Muscle of leg (tissue), 11 donors: ENCODE measurements around the gene RFTN1. TPM values are rescaled to one million over a fixed set of nuclear protein-coding genes. Genes with fewer than 3 reads are reported as not detected.
A peak's percentile ranks its signal among the peaks of the same experiment; 100 is the strongest.

Experiments
- DNase-seq: peaks from one replicate; pipeline ENCODE4 v3.0.0; 2013
- H3K27ac ChIP-seq: one replicate; pipeline ENCODE4 v1.5.1; 2013; ENCODE audit warnings: mild to moderate bottlenecking, low read length, control low read depth
- H3K27me3 ChIP-seq: one replicate; pipeline ENCODE4 v1.6.1; 2013; ENCODE audit warnings: low read length; ENCODE audit not compliant: control insufficient read depth, insufficient read depth
- H3K36me3 ChIP-seq: one replicate; pipeline ENCODE4 v1.6.1; 2013; ENCODE audit warnings: low read length; ENCODE audit not compliant: control insufficient read depth, insufficient read depth
- H3K4me1 ChIP-seq: one replicate; pipeline ENCODE4 v1.6.1; 2013; ENCODE audit warnings: low read length; ENCODE audit not compliant: control insufficient read depth, insufficient read depth
- H3K4me3 ChIP-seq: one replicate; pipeline ENCODE4 v1.5.1; 2013; ENCODE audit warnings: low read length, control low read depth
- H3K9me3 ChIP-seq: replicated peaks from 2 replicates; pipeline ENCODE4 v1.6.1; 2013; ENCODE audit warnings: low read depth, low read length; ENCODE audit not compliant: control insufficient read depth
- WGBS: methylation state at CpG from one replicate; pipeline ENCODE4 v1.1.5; 2013; ENCODE audit warnings: missing lambda C conversion rate; ENCODE audit not compliant: insufficient coverage; 5-methylcytosine and 5-hydroxymethylcytosine counted together
- polyA plus RNA-seq, 8 donors: library from polyadenylated mRNA; unstranded; fragments of 120-200 nt; gene quantifications; one replicate each; pipeline versions ENCODE4 v1.2.1 to v1.2.3, GENCODE V29; 2013; ENCODE audit warnings: inconsistent platforms in 1 of 8, low replicate concordance in 1 of 8; ENCODE audit not compliant: insufficient read length in 8 of 8, insufficient read depth in 1 of 8
- total RNA-seq: library from RNA; stranded (reverse); fragments of 120-200 nt; gene quantifications from one replicate; pipeline ENCODE4 v1.2.4, GENCODE V29; 2013

Gene RFTN1
- total and polyA plus RNA-seq, 9 donors: 15.0 to 19.2 (median 15.6) TPM

DNA sequence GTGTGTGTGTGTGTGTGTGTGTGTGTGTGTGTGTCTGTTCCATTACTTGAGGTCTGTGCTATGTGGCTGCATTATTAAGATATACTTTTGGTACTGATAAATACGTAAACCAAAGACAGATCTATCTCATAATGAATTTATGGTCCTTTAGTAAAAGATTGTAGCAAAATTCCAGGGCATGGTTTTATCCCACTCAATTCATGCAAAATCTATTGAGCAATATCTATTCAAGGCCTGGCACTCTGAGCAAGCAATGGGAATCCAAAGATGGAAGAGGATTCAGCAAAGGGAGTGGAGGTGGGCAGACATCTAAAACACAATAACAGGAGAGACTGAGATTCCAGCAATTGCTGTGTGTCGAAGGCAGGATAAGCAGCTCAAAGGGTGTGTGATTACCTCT lies 86.8 kb downstream of the RFTN1 start:
- WGBS: no CpG with 5 or more reads among the region's 2 CpGs
- H3K27ac ChIP-seq: no peak overlapping the region
- no peaks in the 10 kb centered on the region for H3K4me1 ChIP-seq
- no peaks in the 10 kb centered on the region for H3K9me3 ChIP-seq
- DNase-seq: no peak
- H3K4me3 ChIP-seq: no peak overlapping the region
- no peaks in the 10 kb centered on the region for H3K27me3 ChIP-seq
- H3K36me3 ChIP-seq: no peaks in the 10 kb centered on the region

DNA sequence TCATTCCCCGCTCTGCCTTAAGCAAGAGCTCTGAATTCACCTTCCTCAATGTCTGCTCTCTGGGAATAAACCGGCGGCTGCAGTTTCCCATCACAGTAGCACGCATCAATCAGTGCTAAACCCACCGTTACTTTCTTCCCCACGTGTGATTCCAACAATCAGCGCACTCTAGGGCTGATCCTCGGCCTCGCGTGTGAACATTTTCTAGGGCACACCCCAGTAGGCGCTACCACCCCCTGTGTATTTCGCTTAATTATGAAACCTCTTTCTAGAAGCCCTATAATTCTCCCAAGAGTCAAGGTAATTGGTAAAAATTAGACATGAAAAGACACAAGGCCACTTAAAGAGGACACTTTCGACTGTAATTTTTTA lies 87.5 kb downstream of the RFTN1 start:
- no peak overlapping the region for H3K4me3 ChIP-seq
- no peak for DNase-seq
- no peak overlapping the region for H3K27ac ChIP-seq
- no peaks in the 10 kb centered on the region for H3K36me3 ChIP-seq
- H3K9me3 ChIP-seq: no peaks in the 10 kb centered on the region
- WGBS: 92% methylated on average over 4 of the region's 13 CpGs
- no peaks in the 10 kb centered on the region for H3K4me1 ChIP-seq
- H3K27me3 ChIP-seq: no peaks in the 10 kb centered on the region

DNA sequence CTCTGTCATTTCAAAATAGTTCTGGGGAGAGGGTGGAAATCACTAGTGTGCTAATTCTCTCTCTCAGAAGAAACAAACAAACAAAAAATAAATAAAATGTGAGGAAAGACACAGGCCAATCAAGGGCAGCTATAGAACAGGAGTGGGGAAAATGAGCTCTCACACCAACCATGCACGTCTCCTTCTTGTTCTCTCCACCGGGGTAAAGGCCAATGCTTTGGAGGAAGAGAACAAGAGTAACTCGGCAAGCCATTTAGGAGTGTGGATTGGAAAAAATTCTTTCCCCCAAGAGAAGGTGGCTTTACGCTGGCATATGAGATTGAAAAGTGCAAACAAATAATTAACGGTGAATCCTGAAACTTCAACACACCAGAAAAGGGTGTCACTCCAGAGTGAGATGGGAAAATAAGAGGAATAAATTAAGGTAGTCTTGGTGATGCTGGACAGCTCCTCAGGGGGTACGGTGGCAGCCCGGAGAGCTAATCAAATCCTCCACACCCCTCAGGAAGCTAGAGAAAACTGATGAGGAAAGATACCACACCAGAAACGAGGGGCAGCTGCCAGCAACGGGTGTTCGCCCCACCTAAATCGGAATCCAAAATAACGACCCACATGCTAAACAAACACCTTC lies 88.0 kb downstream of the RFTN1 start:
- no peaks in the 10 kb centered on the region for H3K4me1 ChIP-seq
- H3K36me3 ChIP-seq: no peaks in the 10 kb centered on the region
- no peak for DNase-seq
- no peak overlapping the region for H3K27ac ChIP-seq
- H3K4me3 ChIP-seq: no peak overlapping the region
- no peaks in the 10 kb centered on the region for H3K27me3 ChIP-seq
- WGBS: 53% methylated on average over 4 of the region's 12 CpGs
- no peaks in the 10 kb centered on the region for H3K9me3 ChIP-seq

DNA sequence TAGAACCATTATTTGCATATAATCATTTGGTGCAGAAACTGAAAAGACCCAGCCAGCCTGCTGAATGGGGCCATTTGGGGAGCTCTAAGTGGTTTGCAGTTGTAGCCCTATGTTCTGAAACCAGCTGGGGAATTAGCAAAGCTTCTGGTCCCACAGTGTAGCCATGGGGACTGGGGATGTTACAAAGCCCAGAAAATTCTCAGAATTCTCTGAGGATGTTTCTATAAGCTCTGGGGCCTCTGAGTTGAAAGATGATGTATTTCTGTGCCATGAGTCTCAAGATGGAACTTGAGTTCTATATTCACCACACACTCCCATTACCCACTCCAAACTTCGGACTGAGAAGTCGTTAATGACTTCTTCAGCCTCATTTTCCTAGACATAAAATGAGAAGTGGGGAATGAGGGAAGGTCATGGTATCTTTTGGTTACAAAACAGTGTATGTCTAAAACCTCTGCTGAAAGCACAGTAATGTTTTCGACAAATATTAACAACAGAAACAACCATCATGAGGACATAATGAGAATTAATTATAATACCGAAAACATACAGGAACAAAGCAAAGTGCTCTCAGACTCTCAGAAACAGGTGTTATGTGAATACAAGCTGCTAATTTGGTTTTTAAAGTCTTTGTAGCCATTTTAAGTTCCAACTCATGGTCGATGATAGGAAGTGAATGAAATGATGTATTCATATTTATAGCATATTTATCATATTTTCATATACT lies 89.4 kb downstream of the RFTN1 start:
- no peaks in the 10 kb centered on the region for H3K36me3 ChIP-seq
- no peaks in the 10 kb centered on the region for H3K4me1 ChIP-seq
- no peaks in the 10 kb centered on the region for H3K9me3 ChIP-seq
- WGBS: no CpG with 5 or more reads among the region's 5 CpGs
- H3K27me3 ChIP-seq: no peaks in the 10 kb centered on the region
- H3K27ac ChIP-seq: no peak overlapping the region
- H3K4me3 ChIP-seq: no peak overlapping the region
- no peak for DNase-seq

DNA sequence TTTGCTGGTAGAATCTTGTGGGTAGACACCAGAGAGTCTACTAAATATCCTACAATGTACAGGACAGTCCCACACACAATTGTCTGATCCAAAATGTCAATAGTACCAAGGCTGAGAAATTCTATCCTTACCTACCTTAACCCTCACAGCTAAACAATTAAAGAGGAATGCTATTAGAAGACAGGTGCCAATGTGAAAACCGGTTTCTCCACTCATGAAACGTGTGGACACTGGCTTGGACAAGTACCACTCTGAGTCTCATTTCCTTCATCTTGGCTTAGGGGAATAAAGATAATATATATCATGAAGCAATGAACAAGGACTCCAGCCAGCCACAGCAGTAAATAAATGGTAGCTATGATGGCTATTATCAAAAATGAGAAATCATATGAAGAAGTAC lies 90.2 kb downstream of the RFTN1 start:
- Histone ChIP-seq H3K27me3 (no peaks in the 10 kb centered on the region), H3K9me3 (no peaks in the 10 kb centered on the region), H3K4me1 (no peaks in the 10 kb centered on the region), H3K36me3 (no peaks in the 10 kb centered on the region), H3K4me3 (no peak overlapping the region), H3K27ac (no peak overlapping the region)
- DNase-seq: no peak
- no CpG with 5 or more reads among the region's 2 CpGs for whole genome bisulfite sequencing

DNA sequence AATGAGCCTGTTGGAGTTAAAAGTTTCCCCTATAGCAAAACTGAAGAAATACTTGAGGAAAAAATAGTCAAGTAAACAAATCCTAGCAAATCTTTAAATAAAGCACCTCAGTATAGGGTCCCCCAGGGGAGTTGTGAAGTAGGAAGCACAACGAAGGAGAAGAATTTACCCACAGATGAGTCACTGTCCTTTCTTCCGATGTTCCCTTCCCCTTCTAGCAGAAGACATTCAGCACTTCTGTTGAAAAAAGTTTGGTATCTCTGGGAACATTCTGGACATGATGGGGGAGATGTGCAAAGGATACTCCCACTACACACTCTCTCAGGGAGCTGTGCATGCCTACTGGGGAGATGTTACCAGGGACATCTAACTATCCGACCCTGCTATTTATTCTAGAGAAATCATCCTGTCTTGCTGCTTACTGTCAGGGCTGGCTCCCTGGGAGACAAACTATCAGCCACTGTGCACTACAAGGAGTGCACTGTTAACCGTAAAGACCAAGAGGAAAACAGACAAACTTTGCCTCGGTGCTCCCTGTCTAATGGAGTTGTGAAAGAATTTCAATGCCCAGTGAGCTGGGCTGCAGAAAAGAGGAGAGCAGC lies 93.8 kb downstream of the RFTN1 start:
- H3K36me3 ChIP-seq: no peaks in the 10 kb centered on the region
- no peaks in the 10 kb centered on the region for H3K4me1 ChIP-seq
- 52% methylated on average over 2 of the region's 5 CpGs for WGBS
- H3K4me3 ChIP-seq: no peak overlapping the region
- H3K27me3 ChIP-seq: peaks cover 2% of the 10 kb centered on the region
- DNase-seq: no peak
- no peak overlapping the region for H3K27ac ChIP-seq
- H3K9me3 ChIP-seq: no peaks in the 10 kb centered on the region

DNA sequence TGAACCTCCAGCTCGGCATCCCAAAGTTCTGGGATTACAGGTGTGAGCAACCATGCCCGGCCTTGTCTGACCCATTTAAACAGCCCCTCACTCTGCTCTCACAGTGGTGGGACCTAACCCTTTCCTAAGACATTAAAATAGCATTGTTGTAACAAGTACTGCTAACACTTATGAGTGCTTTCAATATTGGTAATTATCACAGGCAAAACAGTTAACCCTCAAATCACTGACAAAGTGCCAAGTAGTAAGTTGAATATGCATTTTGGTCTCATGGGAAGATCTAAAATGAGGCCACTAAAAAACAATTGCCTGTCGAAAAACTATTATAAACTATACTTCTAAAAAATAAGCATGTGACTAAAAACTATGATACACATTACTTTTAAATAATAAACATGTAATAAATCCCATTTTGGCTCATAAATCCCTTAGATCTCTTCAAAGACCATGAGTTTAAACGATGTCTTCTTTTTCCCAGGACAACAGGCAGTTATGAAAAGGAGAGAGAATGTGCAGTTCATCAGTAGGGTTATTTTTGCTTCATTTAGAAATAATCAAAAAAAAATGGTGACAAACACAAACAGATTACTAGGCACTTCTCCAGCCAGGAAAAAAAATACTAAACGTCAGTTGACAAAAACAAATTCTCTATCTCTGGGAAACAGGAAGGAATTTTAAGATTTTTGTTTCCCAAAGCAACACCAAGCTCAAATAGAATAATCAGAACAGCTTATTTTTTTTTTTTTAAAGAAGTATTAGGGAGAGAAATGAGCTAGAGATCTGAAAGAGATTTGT lies 95.4 kb downstream of the RFTN1 start:
- Histone ChIP-seq H3K4me1 (no peaks in the 10 kb centered on the region), H3K27ac (no peak overlapping the region)

DNA sequence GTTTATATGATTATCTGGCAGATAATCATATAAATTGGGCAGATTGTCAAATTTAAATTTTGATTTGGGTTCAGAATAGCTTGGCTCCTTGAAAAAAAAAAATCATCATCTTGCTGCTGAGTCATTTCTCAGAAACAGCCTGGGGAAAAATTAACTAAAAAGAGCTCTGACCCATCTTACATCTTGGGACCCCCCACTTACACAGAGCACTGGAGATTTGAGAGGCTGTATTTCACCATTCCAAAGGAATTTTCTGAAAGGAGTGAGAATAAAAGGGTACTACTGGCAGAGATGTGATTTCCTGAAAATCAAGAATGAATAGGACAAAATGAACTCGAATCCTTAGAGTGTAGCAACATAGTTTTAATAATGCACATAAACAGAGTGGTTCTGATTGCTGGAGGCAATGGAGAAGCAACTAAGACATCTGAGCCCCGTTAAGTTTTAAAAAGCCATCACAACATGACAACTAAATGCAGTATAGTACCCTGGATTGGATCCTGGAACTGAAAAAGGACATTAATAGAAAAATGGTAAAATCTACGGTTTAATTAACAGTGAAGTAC lies 97.5 kb downstream of the RFTN1 start:
- H3K27me3 ChIP-seq: peaks cover 2% of the 10 kb centered on the region
- no CpG with 5 or more reads among the region's 3 CpGs for WGBS

More for the DNA sequence above, 95.4 kb downstream of the RFTN1 start:
- peaks cover 2% of the 10 kb centered on the region for H3K27me3 ChIP-seq
- DNase-seq: peak; percentile 49
- no CpG with 5 or more reads among the region's 5 CpGs for WGBS
- H3K9me3 ChIP-seq: no peaks in the 10 kb centered on the region
- no peaks in the 10 kb centered on the region for H3K36me3 ChIP-seq
- H3K4me3 ChIP-seq: no peak overlapping the region

DNA sequence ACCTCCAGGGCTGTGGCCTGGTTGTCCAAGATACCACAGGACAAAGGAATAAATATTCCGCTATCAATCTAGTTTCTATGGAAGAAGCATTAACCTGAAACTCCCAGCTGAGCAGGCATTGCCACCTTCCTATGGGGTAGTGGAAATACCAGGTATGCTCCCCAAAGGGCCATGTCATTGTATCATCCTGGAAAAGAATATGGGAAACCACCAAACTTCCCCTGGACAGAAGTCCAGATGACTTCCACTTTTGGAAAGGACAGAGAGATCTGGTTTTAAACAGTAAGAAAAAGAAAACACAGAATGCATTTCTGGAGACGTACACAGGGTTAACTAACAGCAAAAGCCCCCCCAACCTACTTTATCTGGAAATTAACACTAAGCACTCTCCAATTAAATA lies 100.2 kb downstream of the RFTN1 start:
- H3K9me3 ChIP-seq: no peaks in the 10 kb centered on the region
- H3K36me3 ChIP-seq: no peaks in the 10 kb centered on the region
- no peaks in the 10 kb centered on the region for H3K4me1 ChIP-seq
- H3K4me3 ChIP-seq: no peak overlapping the region
- no peak overlapping the region for H3K27ac ChIP-seq
- no peak for DNase-seq
- WGBS: no CpG with 5 or more reads among the region's 2 CpGs
- H3K27me3 ChIP-seq: peaks cover 2% of the 10 kb centered on the region

More for the DNA sequence above, 97.5 kb downstream of the RFTN1 start:
- H3K4me1 ChIP-seq: no peaks in the 10 kb centered on the region
- H3K9me3 ChIP-seq: no peaks in the 10 kb centered on the region
- H3K36me3 ChIP-seq: no peaks in the 10 kb centered on the region
- no peak overlapping the region for H3K4me3 ChIP-seq
- no peak for DNase-seq
- H3K27ac ChIP-seq: no peak overlapping the region
